Natural killer cell treated with Interleukin-12 subunit alpha and Interleukin-12 subunit beta and Interleukin-15 and Interleukin-18, amount 100 ng/mL, for 72 hours (primary cell): ENCODE measurements around the gene COL20A1. TPM values are rescaled to one million over a fixed set of nuclear protein-coding genes. Genes with fewer than 3 reads are reported as not detected.
"Not testable (repeated sequence)": the region's sequence is repeated elsewhere in the genome, so short reads cannot be mapped to it uniquely, and the experiment has no call there.

Experiments
- ATAC-seq, 2 donors: fragments of 150-1000 bp; cut with Tn5 transposase in 1 of 2; sonication (Bioruptor Pico), chemical (Tn5 transposase) in 1 of 2; 2 replicates each; pipeline ENCODE4 v1.10.0; 2021
- DNase-seq: peaks from one replicate; pipeline ENCODE4 v3.0.0; 2022; ENCODE audit warnings: low spot score
- H3K27ac Mint-ChIP-seq, 2 donors: 1 replicate in 1 of 2; 2 replicates in 1 of 2; pipeline ENCODE4 v1.8.0; 2022; ENCODE audit warnings: mixed read lengths in 2 of 2, mild to moderate bottlenecking in 1 of 2, moderate library complexity in 1 of 2
- H3K27me3 Mint-ChIP-seq, 2 donors: 1 replicate in 1 of 2; 2 replicates in 1 of 2; pipeline ENCODE4 v1.8.0; 2022; ENCODE audit warnings: mixed read lengths in 2 of 2
- H3K36me3 Mint-ChIP-seq: one replicate; pipeline ENCODE4 v1.8.0; 2022; ENCODE audit warnings: mixed read lengths
- H3K4me1 Mint-ChIP-seq, 2 donors: 1 replicate in 1 of 2; 2 replicates in 1 of 2; pipeline ENCODE4 v1.8.0; 2022; ENCODE audit warnings: low read depth in 2 of 2, mixed read lengths in 2 of 2, mild to moderate bottlenecking in 1 of 2
- H3K4me3 Mint-ChIP-seq: one replicate; pipeline ENCODE4 v1.8.0; 2022; ENCODE audit warnings: mixed read lengths
- H3K9me3 Mint-ChIP-seq: 2 replicates; pipeline ENCODE4 v1.8.0; 2022; ENCODE audit warnings: mixed read lengths
- total RNA-seq, 2 donors: library from RNA; stranded (reverse); gene quantifications; one replicate each; pipeline ENCODE4 v1.2.3, GENCODE V29; 2022

The COL20A1 gene
- total RNA-seq, 2 donors from 2014 or later, result not detected

- ATAC-seq, result no peak
- H3K36me3 Mint-ChIP-seq, result no peaks in the 10 kb centered on the region
- no peaks in the 10 kb centered on the region for H3K4me1 Mint-ChIP-seq
- H3K27ac Mint-ChIP-seq, result no peak overlapping the region
- no peak overlapping the region for H3K4me3 Mint-ChIP-seq
- no peaks in the 10 kb centered on the region for H3K9me3 Mint-ChIP-seq
- H3K27me3 Mint-ChIP-seq, result peaks cover 0 to 6% of the 10 kb centered on the region in 2 donors
- no peak for DNase-seq
Measured at GRCh38 chr20:63374504-63374903, 81.5 kb downstream of the COL20A1 start.

- no peak overlapping the region for H3K4me3 Mint-ChIP-seq
Measured at GRCh38 chr20:63375438-63375837, 82.5 kb downstream of the COL20A1 start.

DNA sequence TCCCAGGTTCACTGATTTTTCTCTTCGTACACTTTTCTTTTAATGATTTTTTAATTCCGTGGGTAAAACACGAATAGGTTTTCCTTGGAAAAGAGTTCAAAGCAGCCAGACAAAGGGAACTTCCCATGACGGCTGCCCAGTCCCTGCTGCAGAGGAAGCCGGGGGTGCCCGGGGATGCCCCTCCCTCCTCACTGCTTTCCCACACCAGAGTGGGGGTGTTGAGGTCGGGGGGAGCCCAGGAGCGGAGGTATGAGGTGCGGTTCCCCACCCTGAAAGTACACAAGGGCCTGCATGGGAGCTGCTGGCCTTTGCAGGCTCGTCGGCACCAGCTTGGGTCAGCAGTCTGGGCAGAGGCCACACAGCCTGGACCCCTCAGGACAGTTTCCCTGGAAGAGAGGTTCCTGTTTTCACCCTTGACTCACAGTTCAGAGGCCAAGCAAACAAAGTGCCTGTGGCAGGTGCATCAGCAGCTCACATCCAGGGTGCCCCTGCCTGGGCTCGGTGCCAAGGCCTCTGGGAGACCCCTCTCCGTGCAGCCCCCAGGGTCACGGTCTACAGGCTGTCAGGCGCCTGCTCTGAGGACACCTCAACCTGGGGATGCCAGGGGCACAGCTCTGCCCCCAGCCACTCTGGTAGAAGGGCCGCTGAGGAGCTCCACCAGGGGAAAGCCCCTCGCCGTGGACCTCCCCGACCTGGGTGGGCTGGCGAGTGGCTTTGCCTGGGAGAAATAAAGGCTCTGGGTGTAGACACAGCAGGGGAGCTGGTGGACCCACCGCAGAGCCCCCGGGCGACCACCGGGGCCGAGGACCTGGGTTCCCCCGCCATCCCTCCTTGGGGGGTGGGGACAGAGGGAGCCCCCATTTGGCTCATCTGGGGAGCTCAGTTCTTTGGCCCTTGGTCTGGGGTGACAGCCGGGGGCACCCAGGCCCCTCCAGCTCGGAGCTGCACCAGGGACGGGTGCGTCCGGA lies 83.6 kb downstream of the COL20A1 start:
- no peak overlapping the region for H3K4me3 Mint-ChIP-seq
- H3K36me3 Mint-ChIP-seq, result no peaks in the 10 kb centered on the region
- no peaks in the 10 kb centered on the region for H3K9me3 Mint-ChIP-seq
- ATAC-seq, result no peak
- no peak for DNase-seq
- H3K4me1 Mint-ChIP-seq, result no peaks in the 10 kb centered on the region
- H3K27me3 Mint-ChIP-seq, result peaks cover 0 to 6% of the 10 kb centered on the region in 2 donors
- no peak overlapping the region for H3K27ac Mint-ChIP-seq

More at GRCh38 chr20:63375438-63375837, 82.5 kb downstream of the COL20A1 start:
- Mint-ChIP-seq H3K27me3 (peaks cover 0 to 6% of the 10 kb centered on the region in 2 donors), H3K27ac (no peak overlapping the region), H3K9me3 (no peaks in the 10 kb centered on the region), H3K4me1 (no peaks in the 10 kb centered on the region), H3K36me3 (no peaks in the 10 kb centered on the region)
- ATAC-seq (no peak), DNase-seq (no peak)

DNA sequence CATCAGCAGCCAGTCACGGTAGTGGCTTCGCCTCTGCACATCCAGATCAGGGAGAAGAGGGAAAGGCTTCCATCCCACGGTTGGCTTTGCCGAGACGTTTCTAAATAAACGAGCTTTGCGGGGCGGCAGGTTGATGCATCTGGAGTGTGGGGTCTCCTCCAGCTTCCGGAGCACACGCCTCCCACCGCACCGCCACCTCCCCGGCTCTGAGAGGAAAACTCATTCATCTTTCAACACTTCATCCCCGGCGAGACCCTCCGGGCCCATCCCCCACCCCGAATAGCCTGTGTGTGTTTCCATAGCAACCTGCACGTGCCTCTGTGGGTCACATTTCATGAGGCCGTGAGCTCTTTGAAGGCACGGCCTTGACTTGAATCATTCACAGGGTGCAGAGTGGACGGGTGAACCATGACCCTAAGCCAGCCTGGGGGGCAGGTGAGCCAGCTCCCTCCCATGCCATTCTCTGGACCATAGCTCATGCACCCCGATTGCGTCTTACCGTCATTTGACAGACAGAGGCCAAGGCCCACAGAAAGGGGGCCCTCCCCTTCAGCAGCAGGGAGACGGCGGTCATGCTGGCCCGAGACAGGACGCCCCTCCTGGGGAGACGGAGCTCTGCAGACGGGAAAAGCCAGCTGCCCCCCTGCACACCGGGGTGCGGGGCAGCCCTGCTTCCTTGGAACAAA lies 84.4 kb downstream of the COL20A1 start:
- no peaks in the 10 kb centered on the region for H3K4me1 Mint-ChIP-seq
- peaks cover 0 to 6% of the 10 kb centered on the region in 2 donors for H3K27me3 Mint-ChIP-seq
- H3K4me3 Mint-ChIP-seq, result no peak overlapping the region
- no peak overlapping the region for H3K27ac Mint-ChIP-seq
- H3K9me3 Mint-ChIP-seq, result no peaks in the 10 kb centered on the region
- no peak for DNase-seq
- no peaks in the 10 kb centered on the region for H3K36me3 Mint-ChIP-seq
- no peak for ATAC-seq

GRCh38 chr20:63377951-63378381 lies 85.0 kb downstream of the COL20A1 start:
- no peaks in the 10 kb centered on the region for H3K4me1 Mint-ChIP-seq
- no peak overlapping the region for H3K4me3 Mint-ChIP-seq
- no peak overlapping the region for H3K27ac Mint-ChIP-seq
- H3K36me3 Mint-ChIP-seq, result no peaks in the 10 kb centered on the region
- DNase-seq (no peak), ATAC-seq (no peak)
- H3K9me3 Mint-ChIP-seq, result no peaks in the 10 kb centered on the region
- peaks cover 0 to 6% of the 10 kb centered on the region in 2 donors for H3K27me3 Mint-ChIP-seq

- H3K27ac Mint-ChIP-seq, result no peak overlapping the region
- DNase-seq, result no peak
- peaks cover 0 to 6% of the 10 kb centered on the region in 2 donors for H3K27me3 Mint-ChIP-seq
- H3K4me3 Mint-ChIP-seq, result no peak overlapping the region
- H3K4me1 Mint-ChIP-seq, result no peaks in the 10 kb centered on the region
- no peak for ATAC-seq
- no peaks in the 10 kb centered on the region for H3K36me3 Mint-ChIP-seq
- no peaks in the 10 kb centered on the region for H3K9me3 Mint-ChIP-seq
Measured at GRCh38 chr20:63378626-63379025, 85.6 kb downstream of the COL20A1 start.

DNA sequence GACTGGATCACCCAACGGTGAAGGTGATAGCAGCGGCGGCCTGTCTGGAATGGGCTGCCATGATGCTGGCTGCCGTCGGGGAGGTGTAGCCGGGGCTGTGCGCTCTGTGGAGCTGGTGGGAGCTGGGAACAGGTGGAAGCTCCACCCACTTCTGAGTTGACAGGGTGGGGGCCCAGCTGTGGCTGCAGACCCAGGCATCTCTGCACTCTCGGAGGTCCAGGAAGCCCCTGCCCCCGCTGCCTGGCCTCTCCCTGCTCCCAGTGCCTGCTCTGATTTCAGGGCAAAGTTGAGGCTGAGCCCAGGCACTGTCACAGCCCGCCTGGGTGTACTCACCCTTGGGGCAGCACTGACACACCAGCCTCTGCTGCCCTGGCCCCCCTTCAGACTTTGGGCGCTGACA lies 86.3 kb downstream of the COL20A1 start:
- DNase-seq (no peak), ATAC-seq (no peak)
- no peak overlapping the region for H3K4me3 Mint-ChIP-seq
- no peak overlapping the region for H3K27ac Mint-ChIP-seq
- H3K4me1 Mint-ChIP-seq, result no peaks in the 10 kb centered on the region
- H3K36me3 Mint-ChIP-seq, result no peaks in the 10 kb centered on the region
- no peaks in the 10 kb centered on the region for H3K9me3 Mint-ChIP-seq
- H3K27me3 Mint-ChIP-seq, result peaks cover 0 to 6% of the 10 kb centered on the region in 2 donors

DNA sequence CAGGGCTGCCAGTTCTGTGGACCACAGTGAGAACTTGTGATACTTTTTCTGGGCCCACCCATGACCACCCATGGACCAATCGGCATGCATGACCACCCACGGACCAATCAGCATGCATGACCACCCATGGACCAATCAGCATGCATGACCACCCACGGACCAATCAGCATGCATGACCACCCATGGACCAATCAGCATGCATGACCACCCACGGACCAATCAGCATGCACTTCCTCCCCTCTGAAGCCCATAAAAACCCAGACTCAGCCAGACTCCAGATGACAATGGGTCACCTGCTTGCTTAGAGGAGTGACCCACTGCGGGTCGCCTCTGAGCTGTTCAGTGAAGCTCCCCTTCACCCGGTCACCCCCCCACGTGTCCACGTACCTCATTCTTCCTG lies 86.9 kb downstream of the COL20A1 start:
- H3K4me3 Mint-ChIP-seq, H3K4me1 Mint-ChIP-seq, H3K9me3 Mint-ChIP-seq, H3K36me3 Mint-ChIP-seq, ATAC-seq, DNase-seq, H3K27ac Mint-ChIP-seq, H3K27me3 Mint-ChIP-seq: not testable (repeated sequence)

DNA sequence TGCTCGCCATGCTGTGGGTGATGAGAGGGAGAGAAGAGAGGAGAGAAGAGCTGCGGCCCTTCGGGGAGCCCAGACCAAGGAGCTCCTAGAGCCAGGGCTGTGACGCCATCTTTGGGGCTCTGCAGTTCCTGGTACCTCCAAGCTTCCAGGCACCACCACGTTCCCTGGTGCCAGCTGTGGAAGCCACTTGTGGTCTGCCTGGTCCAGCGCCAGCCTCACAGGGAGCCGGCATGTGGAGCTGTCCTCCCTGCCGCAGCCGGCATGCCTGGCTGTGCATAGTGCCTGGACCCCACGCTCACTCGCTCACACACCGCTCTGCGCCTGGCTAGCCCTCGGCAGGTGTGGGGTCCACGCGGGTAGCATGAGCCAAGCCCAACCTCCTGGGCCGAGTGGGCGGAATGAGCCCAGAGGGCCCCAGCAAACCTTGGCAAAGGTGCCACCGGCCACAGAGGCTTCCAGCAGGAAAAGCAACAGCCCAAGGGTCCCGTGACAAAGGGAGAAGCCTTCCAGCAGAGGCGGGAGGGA lies 87.4 kb downstream of the COL20A1 start:
- Mint-ChIP-seq H3K27me3 (peaks cover 0 to 6% of the 10 kb centered on the region in 2 donors), H3K27ac (no peak overlapping the region), H3K4me1 (no peaks in the 10 kb centered on the region), H3K9me3 (no peaks in the 10 kb centered on the region), H3K36me3 (peaks cover 4% of the 10 kb centered on the region), H3K4me3 (no peak overlapping the region)
- DNase-seq (no peak), ATAC-seq (no peak)

DNA sequence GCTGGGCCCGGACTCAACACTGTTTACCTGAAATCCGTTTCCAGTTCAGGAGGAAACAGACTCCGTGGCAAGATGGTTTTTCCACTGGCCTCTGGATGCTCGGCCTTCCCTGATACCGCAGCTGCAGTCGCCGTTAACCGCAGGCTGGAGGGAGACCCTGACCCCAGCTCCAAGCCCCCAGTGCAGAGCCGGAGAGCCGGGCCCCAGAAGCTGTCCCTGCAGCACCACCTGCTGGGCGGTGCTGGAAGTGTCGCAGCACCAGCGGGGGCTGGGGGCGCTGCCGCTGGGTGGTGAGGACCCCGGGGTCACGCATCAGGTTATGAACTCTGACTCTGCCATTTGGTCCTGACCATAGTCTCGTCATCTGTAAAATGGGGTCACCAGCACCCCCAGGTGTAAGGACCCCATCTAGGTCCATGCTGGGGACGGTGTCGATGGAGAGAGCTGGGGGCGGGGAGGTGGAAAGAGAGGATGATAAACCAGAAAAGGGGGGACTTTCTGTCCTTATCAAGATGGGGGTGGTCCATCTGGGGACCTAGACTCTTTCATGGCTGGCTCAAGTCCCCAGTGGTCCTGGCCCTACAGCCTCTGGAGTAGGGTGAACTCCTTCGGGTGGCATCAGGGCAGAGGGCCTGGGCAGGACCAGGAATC lies 88.9 kb downstream of the COL20A1 start:
- H3K27me3 Mint-ChIP-seq, result peaks cover 0 to 6% of the 10 kb centered on the region in 2 donors
- no peaks in the 10 kb centered on the region for H3K4me1 Mint-ChIP-seq
- H3K9me3 Mint-ChIP-seq, result peaks cover under 1% of the 10 kb centered on the region
- no peak overlapping the region for H3K4me3 Mint-ChIP-seq
- H3K27ac Mint-ChIP-seq, result no peak overlapping the region
- ATAC-seq (peak; percentile 25 to 55), DNase-seq (no peak)
- peaks cover 10% of the 10 kb centered on the region for H3K36me3 Mint-ChIP-seq

DNA sequence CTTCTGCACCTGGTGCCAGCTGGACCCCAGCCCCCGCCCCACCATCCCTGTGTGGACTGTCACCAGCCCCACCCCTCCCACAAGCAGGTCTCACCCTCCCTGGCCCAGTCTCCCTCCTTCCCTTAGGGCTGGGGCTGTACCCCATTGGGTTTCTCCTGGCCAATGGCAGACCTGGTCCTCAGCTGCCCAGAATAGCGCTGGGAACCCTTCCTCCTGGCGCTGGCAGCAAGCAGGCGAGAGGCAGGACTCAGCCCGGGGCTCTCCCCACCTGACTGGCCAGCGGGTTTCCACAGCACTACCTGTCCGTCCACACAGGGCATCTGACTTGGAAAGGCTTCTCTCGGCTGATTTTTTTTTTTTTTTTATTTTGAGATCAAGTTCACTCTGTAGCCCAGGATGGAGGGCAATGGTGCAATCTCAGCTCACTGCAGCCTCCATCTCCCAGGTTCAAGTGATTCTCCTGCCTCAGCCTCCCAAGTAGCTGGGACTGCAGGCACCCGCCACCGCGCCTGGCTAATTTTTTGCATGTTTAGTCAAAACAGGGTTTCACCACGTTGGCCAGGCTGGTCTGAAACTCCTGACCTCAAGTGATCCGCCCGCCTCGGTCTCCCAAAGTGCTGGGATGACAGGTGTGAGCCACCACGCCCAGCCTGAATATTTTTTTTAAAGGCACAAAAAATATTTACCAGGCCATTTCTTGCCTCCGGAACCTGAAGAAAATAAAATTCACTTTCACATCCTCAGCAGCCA lies 89.7 kb downstream of the COL20A1 start:
- no peaks in the 10 kb centered on the region for H3K4me1 Mint-ChIP-seq
- no peak for DNase-seq
- H3K27me3 Mint-ChIP-seq, result peaks cover under 1 to 3% of the 10 kb centered on the region in 2 donors
- peaks cover 14% of the 10 kb centered on the region for H3K36me3 Mint-ChIP-seq
- H3K27ac Mint-ChIP-seq, result no peak overlapping the region
- ATAC-seq, result no peak
- no peak overlapping the region for H3K4me3 Mint-ChIP-seq
- H3K9me3 Mint-ChIP-seq, result peaks cover 4% of the 10 kb centered on the region

- Mint-ChIP-seq H3K9me3 (peaks cover 8% of the 10 kb centered on the region), H3K27ac (no peak overlapping the region), H3K36me3 (peaks cover 19% of the 10 kb centered on the region), H3K27me3 (peaks cover 4 to 7% of the 10 kb centered on the region in 2 donors), H3K4me1 (no peaks in the 10 kb centered on the region), H3K4me3 (no peak overlapping the region)
- DNase-seq (no peak), ATAC-seq (no peak)
Measured at GRCh38 chr20:63383556-63383955, 90.6 kb downstream of the COL20A1 start.

- ATAC-seq, result no peak
Measured at GRCh38 chr20:63384336-63384735, 91.3 kb downstream of the COL20A1 start.

More at GRCh38 chr20:63384336-63384735, 91.3 kb downstream of the COL20A1 start:
- DNase-seq, result no peak
- H3K4me1 Mint-ChIP-seq, result no peaks in the 10 kb centered on the region
- no peak overlapping the region for H3K27ac Mint-ChIP-seq
- peaks cover 8% of the 10 kb centered on the region for H3K9me3 Mint-ChIP-seq
- no peak overlapping the region for H3K4me3 Mint-ChIP-seq
- peaks cover 3 to 7% of the 10 kb centered on the region in 2 donors for H3K27me3 Mint-ChIP-seq
- peaks cover 19% of the 10 kb centered on the region for H3K36me3 Mint-ChIP-seq
